22Rv1 (cell line): ENCODE data around the gene ACOX3.
"Not testable (repeated sequence)": the region's sequence is repeated elsewhere in the genome, so short reads cannot be mapped to it uniquely, and the experiment has no call there.

Experiments
- H3K27ac ChIP-seq: fragments of 450-650 bp; 2 replicates; pipeline ENCODE4 v1.5.1; 2017
- ZFX ChIP-seq: fragments of 450-650 bp; IDR thresholded peaks from 2 replicates; pipeline ENCODE4 v1.6.1; 2017; ENCODE audit warnings: antibody characterized with exemption, borderline replicate concordance
- TF ChIP-seq, protein P1 (sequence below): fragments of 450-650 bp; IDR thresholded peaks from 2 replicates; pipeline ENCODE4 v1.5.1; 2017; ENCODE audit warnings: mild to moderate bottlenecking

ACOX3 gene

DNA sequence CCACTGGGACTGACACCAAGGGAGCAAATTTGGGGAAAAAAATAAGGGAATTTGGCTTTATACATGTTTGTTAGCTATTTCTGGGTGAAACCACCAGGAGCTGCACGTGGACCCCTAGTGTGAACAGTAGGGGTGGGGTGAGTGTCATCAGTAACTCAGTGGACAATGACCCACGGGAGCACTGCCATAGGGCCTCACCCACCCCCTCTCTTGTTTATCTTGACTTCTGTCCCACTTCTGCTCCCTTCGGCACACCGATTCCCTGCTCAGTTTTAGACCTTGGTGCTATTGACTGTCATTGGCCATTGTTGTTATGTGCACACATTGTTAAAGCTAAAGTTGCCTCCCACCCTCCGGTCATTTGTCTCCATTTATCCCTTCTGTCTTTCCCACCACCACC lies 9.0 kb downstream of the ACOX3 start:
- H3K27ac ChIP-seq = no peak overlapping the region
- no peak for TF ChIP-seq ZFX
- TF ChIP-seq, protein P1, sequence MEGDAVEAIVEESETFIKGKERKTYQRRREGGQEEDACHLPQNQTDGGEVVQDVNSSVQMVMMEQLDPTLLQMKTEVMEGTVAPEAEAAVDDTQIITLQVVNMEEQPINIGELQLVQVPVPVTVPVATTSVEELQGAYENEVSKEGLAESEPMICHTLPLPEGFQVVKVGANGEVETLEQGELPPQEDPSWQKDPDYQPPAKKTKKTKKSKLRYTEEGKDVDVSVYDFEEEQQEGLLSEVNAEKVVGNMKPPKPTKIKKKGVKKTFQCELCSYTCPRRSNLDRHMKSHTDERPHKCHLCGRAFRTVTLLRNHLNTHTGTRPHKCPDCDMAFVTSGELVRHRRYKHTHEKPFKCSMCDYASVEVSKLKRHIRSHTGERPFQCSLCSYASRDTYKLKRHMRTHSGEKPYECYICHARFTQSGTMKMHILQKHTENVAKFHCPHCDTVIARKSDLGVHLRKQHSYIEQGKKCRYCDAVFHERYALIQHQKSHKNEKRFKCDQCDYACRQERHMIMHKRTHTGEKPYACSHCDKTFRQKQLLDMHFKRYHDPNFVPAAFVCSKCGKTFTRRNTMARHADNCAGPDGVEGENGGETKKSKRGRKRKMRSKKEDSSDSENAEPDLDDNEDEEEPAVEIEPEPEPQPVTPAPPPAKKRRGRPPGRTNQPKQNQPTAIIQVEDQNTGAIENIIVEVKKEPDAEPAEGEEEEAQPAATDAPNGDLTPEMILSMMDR = no peak

DNA sequence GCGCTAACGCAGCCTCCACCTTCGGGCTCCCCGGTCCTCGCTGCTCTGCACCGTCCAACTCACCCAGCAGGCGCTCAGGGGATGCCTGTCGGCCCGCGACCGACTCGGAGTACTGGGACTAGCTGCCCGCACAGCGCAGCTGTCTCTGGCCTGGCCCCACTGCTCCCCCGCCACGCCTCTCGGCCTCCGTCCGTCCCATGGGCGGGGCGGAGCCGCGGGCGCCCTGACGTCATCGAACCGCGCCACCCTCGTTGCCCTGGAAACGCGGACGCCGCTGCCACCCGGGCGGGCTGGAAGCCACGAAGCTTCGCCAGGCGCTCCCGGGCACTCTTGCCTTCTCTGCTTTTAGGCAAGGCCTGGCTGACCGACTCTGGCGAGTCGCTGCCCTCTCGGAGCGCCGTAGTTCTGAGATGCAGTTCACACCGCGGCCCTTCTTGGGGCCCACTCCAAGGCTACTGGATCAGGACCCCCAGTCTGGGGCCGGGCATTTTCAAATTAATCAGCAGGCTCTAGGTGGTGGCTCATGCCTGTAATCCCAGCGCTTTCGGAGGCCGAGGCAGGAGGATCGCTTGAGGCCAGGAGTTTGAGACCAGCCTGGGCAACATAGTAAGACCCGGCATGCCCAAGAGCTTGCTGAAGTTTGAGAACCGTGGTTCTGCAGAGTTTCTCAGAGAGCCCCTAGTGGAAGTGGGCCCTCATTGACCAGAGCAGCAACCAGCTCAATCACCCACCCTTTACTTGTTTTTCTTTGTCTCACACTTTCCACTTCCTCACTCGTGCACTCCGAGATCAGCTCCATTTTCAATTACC lies 12.0 kb downstream of the ACOX3 start:
- TF ChIP-seq, protein P1 = 0 out of 2 replicates have a peak, but pooled peaks have one; percentile 34
- TF ChIP-seq ZFX = no peak
- 0 out of 2 replicates have a peak overlapping the region, but pooled peaks have one; percentile 29 for H3K27ac ChIP-seq

DNA sequence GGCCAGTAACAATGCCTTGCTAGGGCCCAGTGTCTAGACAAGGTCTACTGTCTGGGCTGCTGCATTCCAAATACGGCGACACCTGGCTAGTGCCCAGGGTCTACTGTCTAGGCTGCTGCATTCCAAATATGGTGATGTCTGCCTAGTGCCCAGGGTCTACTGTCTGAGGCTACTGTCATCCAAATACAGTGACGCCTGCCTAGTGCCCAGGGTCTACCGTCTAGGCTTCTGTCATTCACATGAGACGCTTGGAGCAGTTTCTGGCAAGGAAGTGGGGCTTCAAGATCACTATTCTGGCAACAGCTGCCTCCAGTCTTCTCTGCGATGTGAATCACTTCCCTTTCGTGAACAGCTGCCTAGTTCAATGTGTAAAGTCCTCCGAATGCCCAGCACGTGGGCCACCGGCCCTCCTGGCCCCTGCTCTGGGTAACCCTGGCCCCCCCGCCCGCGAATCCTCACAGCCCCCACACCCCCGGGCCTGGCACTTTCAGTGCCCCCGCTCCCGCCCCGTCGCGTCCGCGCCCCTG lies 12.7 kb downstream of the ACOX3 start:
- TF ChIP-seq ZFX = no peak
- TF ChIP-seq, protein P1 = no peak
- H3K27ac ChIP-seq = 0 out of 2 replicates have a peak overlapping the region, but pooled peaks have one; percentile 29

DNA sequence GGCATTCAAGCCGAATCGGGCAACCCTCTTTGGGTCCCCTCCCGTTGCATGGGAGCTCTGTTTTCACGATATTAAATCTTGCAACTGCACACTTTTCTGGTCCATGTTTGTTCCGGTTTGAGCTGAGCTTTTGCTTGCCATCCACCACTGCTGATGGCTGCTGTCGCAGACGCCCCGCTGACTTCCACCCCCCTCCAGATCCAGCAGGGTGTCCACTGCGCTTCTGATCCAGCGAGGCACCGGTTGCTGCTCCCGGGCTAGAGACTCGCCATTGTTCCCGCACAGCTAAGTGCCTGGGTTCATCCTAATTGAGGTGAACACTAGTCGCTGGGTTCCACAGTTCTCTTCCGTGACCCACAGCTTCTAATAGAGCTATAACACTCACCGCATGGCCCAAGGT lies 13.3 kb downstream of the ACOX3 start:
- no peak overlapping the region for H3K27ac ChIP-seq
- no peak for TF ChIP-seq ZFX
- TF ChIP-seq, protein P1 = no peak

DNA sequence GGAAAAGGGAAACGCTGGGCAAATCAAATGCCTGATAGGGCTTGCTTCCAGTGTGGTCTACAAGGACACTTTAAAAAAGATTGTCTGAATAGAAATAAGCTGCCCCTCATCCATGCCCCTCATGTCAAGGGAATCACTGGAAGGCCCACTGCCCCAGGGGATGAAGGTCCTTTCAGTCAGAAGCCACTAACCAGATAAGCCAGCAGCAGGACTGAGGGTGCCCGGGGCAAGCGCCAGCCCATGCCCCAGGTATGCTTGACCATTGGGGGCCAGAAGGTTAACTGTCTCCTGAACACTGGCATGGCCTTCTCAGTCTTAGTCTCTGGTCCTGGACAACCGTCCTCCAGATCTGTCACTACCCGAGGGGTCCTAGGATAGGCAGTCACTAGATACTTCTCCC lies 17.7 kb downstream of the ACOX3 start:
- TF ChIP-seq, protein P1 = no peak
- TF ChIP-seq ZFX = no peak
- H3K27ac ChIP-seq = no peak overlapping the region

DNA sequence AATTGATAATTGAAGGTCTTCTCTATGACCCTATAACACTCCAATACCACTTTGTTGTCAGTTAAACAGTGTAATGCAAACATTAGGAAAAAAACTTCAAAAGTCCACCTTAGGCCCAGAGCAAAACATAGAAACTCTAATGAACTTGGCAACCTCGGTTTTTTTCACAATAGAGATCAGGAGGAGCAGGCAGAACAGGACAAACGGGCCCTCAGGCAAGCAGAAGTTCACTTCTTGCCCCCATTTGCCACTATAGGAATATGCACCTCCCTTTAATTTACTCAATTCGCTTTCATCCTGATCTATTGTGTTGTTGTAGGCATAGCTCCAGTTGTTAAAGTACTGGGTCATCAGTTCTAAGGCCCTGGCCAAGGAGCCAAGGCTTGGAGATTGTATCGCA lies 18.2 kb downstream of the ACOX3 start:
- H3K27ac ChIP-seq = no peak overlapping the region
- TF ChIP-seq, protein P1 = no peak
- TF ChIP-seq ZFX = no peak

DNA sequence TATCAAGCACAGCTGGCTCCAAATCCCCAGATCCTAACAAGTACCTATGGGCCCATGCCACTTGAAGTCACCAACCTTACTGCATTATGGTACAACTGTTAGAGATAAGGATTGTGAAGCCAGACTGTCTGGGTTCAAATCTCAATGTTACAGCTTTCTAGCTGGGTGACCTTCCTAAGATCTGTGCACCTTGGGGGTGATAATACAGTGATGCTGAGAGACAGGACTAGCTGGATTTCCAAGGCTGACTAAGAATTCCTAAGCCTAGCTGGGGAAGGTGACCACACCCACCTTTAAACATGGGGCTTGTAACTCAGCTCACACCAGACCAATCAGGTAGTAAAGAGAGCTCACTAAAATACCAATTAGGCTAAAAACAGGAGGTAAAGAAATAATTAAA lies 20.4 kb downstream of the ACOX3 start:
- not testable (repeated sequence) for H3K27ac ChIP-seq
